SU-DHL-6 (cell line): ENCODE data around the gene LTB4R.

Source experiments
- H2AFZ ChIP-seq: fragments of 200-600 bp; sonication (generic); 2 replicates; pipeline ENCODE4 v1.6.1; 2014; ENCODE audit warnings: low read depth, mild to moderate bottlenecking, moderate library complexity, mixed read lengths, antibody characterized with exemption, low read length; ENCODE audit not compliant: severe bottlenecking
- H3F3A ChIP-seq: fragments of 200-600 bp; shearing (Covaris generic); 2 replicates; pipeline ENCODE4 v1.6.0; 2016; ENCODE audit warnings: antibody characterized with exemption, mild to moderate bottlenecking; ENCODE audit not compliant: insufficient read depth
- H3K27ac ChIP-seq: fragments of 200-600 bp; sonication (generic); 2 replicates; pipeline ENCODE4 v1.5.1; 2016; ENCODE audit warnings: low read depth, mild to moderate bottlenecking, low read length, moderate library complexity, mixed read lengths
- H3K27me3 ChIP-seq: fragments of 200-600 bp; sonication (generic), shearing (Covaris generic); 2 replicates; pipeline ENCODE4 v1.6.0; 2014; ENCODE audit warnings: mild to moderate bottlenecking, low read length
- H3K36me3 ChIP-seq: fragments of 200-600 bp; sonication (generic); 2 replicates; pipeline ENCODE4 v1.6.1; 2014; ENCODE audit warnings: mild to moderate bottlenecking, low read length, mixed read lengths
- H3K4me2 ChIP-seq: fragments of 300-600, 200-600 bp; shearing (Covaris generic), sonication (generic); 2 replicates; pipeline ENCODE4 v1.6.0; 2014; ENCODE audit warnings: low read length, low read depth, mild to moderate bottlenecking; ENCODE audit not compliant: poor library complexity, severe bottlenecking
- H3K4me3 ChIP-seq: fragments of 200-600 bp; sonication (generic); 2 replicates; pipeline ENCODE4 v1.5.1; 2014; ENCODE audit warnings: antibody characterized with exemption, low read length, mild to moderate bottlenecking, mixed read lengths; ENCODE audit not compliant: insufficient read depth, poor library complexity, severe bottlenecking
- H3K79me2 ChIP-seq: fragments of 200-600 bp; sonication (generic); 2 replicates; pipeline ENCODE4 v1.6.1; 2014; ENCODE audit warnings: mild to moderate bottlenecking, low read length, moderate library complexity; ENCODE audit not compliant: insufficient read depth
- H3K9ac ChIP-seq: fragments of 200-600 bp; sonication (generic); 2 replicates; pipeline ENCODE4 v1.7.0; 2014; ENCODE audit warnings: mild to moderate bottlenecking, low read length
- H3K9me2 ChIP-seq: fragments of 200-600 bp; sonication (generic); replicated peaks from 2 replicates; pipeline ENCODE4 v1.6.1; 2014; ENCODE audit warnings: low read length; ENCODE audit not compliant: insufficient read depth
- H3K9me3 ChIP-seq: fragments of 200-600 bp; sonication (generic); 2 replicates; pipeline ENCODE4 v1.6.1; 2014; ENCODE audit warnings: low read length, mixed read lengths; ENCODE audit not compliant: insufficient read depth
- H4K20me1 ChIP-seq: fragments of 200-600 bp; sonication (generic); 2 replicates; pipeline ENCODE4 v1.6.1; 2014; ENCODE audit warnings: low read depth, mild to moderate bottlenecking, antibody characterized with exemption, low read length, moderate library complexity, mixed read lengths
- CTCF ChIP-seq: fragments of 200-600 bp; sonication (generic); IDR thresholded peaks from one replicate; pipeline ENCODE4 v1.5.1; 2017; ENCODE audit warnings: antibody characterized with exemption, mild to moderate bottlenecking, low read length, moderate library complexity; ENCODE audit not compliant: insufficient read depth, poor library complexity, severe bottlenecking
- EZH2phosphoT487 ChIP-seq: fragments of 200-600 bp; sonication (generic), shearing (Covaris generic); conservative IDR thresholded peaks from 2 replicates; pipeline ENCODE4 v1.6.1; 2018; ENCODE audit warnings: mild to moderate bottlenecking, antibody characterized with exemption, low read length, moderate library complexity, mixed read lengths

Gene LTB4R

GRCh38 chr14:24315807-24316596, 4.7 kb downstream of the LTB4R start:
- H4K20me1 ChIP-seq, result no peaks in the 10 kb centered on the region
- no peak overlapping the region for H3K4me3 ChIP-seq
- no peak overlapping the region for H2AFZ ChIP-seq
- no peak overlapping the region for H3K4me2 ChIP-seq
- no peaks in the 10 kb centered on the region for H3K9me3 ChIP-seq
- no peak overlapping the region for H3K9ac ChIP-seq
- no peaks in the 10 kb centered on the region for H3K79me2 ChIP-seq
- H3K27me3 ChIP-seq, result no peaks in the 10 kb centered on the region
- no peaks in the 10 kb centered on the region for H3K9me2 ChIP-seq
- no peak overlapping the region for H3K27ac ChIP-seq
- no peaks in the 10 kb centered on the region for H3K36me3 ChIP-seq
- H3F3A ChIP-seq, result no peaks in the 10 kb centered on the region
- no peak for TF ChIP-seq EZH2phosphoT487
- no peak for TF ChIP-seq CTCF

- no peaks in the 10 kb centered on the region for H3K79me2 ChIP-seq
- H3K9ac ChIP-seq, result no peak overlapping the region
- no peaks in the 10 kb centered on the region for H3K27me3 ChIP-seq
- H3K27ac ChIP-seq, result no peak overlapping the region
- H3K4me2 ChIP-seq, result no peak overlapping the region
- no peaks in the 10 kb centered on the region for H4K20me1 ChIP-seq
- no peaks in the 10 kb centered on the region for H3K9me2 ChIP-seq
- TF ChIP-seq CTCF, result no peak
- TF ChIP-seq EZH2phosphoT487, result no peak
- no peaks in the 10 kb centered on the region for H3K36me3 ChIP-seq
- H3K4me3 ChIP-seq, result no peak overlapping the region
- H2AFZ ChIP-seq, result no peak overlapping the region
- no peaks in the 10 kb centered on the region for H3K9me3 ChIP-seq
- no peaks in the 10 kb centered on the region for H3F3A ChIP-seq
Measured at GRCh38 chr14:24316597-24316950, 5.3 kb downstream of the LTB4R start.

- Histone ChIP-seq H3K9ac (no peak overlapping the region), H3K9me2 (no peaks in the 10 kb centered on the region), H3K27me3 (no peaks in the 10 kb centered on the region), H3K9me3 (no peaks in the 10 kb centered on the region), H3K27ac (no peak overlapping the region), H3F3A (no peaks in the 10 kb centered on the region), H4K20me1 (no peaks in the 10 kb centered on the region), H3K4me2 (no peak overlapping the region), H3K4me3 (no peak overlapping the region), H3K79me2 (no peaks in the 10 kb centered on the region), H2AFZ (no peak overlapping the region), H3K36me3 (no peaks in the 10 kb centered on the region)
- TF ChIP-seq CTCF, result no peak
Measured at GRCh38 chr14:24317141-24317928, 6.0 kb downstream of the LTB4R start.
